Stimulated activated CD4-positive, alpha-beta T cell treated with anti-CD3 and anti-CD28 coated beads, Interleukin-15, amount 100 ng/mL, for 1 hour (primary cell): ENCODE data around the gene HEXIM1.

Source experiments
- DNase-seq, 2 donors: peaks; one replicate each; pipeline ENCODE4 v3.0.0-alpha.2; 2020; ENCODE audit warnings: low read depth in 1 of 2, low spot score in 1 of 2

HEXIM1 gene

GRCh38 chr17:45129940-45130680 lies 18.2 kb upstream of the HEXIM1 start:
- DNase-seq: no peak

DNA sequence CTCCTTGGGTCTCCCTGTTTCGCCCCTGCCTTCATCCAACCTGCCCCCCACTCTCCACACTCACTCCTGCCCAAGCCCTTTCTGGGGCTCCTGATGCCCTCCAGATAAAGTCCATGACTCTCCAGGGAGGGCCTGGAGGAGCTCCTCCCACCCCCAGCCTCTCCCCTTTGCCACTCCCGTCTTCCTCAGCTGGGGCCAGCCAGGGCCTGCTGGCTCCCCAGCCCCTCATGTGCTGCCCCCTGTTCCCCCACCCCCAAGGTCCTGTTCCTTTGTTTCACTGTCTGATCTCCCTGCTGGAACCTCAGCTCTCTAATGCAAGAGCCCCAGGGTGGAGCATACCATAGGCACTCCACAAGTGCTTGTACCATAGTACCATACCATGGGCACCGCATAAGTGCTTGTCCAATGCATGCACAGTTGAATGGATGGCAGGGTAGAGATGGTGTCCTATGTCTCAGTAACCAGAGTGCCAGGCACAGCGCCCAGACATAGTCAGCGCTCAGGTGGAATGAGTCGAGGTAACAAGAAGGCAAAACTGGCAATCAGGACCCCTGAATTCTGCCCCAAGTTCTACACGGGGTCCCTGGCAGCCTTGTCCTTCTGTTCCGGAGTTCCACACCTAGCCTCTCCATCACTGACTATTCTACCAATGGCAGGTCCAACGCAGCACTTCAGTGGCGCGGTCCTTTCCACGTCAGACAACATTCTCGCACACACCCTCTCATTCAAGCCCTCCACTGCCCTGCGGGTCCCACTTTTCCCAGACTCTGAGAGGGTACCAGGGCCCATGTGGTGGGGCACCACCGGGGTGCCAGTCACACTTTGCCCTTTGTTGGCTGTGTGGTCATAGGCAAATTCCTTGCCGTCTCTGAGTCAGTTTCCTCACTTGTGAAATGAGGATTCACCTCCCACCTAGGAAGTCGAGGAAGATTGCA lies 17.3 kb upstream of the HEXIM1 start:
- DNase-seq: no peak

DNA sequence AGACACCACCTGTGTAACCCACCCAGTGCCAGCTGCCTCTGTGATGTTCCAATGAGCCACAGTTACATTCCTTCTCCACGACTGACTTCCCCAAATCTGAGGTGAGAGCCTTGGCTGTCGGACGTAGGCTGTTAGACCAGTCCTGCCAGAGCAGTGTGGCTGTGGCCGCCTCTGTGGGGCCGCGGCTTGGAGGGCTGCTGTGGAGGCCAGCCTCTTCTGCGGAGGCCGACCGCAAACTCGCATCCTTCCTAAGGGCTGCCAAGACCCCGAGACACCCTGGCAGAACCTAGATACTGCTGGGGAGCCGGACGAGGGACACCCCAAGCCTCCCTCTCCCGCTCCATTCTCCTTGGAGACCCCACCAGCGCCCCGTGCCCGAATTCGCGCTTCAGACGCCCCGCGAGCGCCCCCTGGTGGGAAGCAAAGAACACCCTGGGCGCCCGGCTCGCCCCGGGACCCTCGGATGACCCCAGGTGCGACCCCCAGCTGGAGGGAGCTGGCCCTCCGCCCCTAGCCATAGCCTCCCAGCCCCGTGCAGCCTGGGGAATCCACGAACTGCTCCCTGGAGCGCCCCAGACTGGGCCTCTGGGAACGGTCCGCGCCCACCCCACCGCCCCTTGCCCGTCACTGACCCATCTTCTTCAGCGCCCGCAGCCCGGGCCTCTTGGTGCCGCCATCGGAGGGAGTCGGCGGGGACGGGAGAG lies 16.5 kb upstream of the HEXIM1 start:
- peak; percentile 22 to 47 for DNase-seq

GRCh38 chr17:45132320-45132571 lies 16.0 kb upstream of the HEXIM1 start, which contains the start of gene PLCD3:
Gene PLCD3, minus strand, starts transcription at chr17:45132515. Its CDS starts 105 bp downstream, at chr17:45132410.
- no peak for DNase-seq

GRCh38 chr17:45132572-45133463 lies 15.5 kb upstream of the HEXIM1 start:
- DNase-seq: peak; percentile 48 to 62

DNA sequence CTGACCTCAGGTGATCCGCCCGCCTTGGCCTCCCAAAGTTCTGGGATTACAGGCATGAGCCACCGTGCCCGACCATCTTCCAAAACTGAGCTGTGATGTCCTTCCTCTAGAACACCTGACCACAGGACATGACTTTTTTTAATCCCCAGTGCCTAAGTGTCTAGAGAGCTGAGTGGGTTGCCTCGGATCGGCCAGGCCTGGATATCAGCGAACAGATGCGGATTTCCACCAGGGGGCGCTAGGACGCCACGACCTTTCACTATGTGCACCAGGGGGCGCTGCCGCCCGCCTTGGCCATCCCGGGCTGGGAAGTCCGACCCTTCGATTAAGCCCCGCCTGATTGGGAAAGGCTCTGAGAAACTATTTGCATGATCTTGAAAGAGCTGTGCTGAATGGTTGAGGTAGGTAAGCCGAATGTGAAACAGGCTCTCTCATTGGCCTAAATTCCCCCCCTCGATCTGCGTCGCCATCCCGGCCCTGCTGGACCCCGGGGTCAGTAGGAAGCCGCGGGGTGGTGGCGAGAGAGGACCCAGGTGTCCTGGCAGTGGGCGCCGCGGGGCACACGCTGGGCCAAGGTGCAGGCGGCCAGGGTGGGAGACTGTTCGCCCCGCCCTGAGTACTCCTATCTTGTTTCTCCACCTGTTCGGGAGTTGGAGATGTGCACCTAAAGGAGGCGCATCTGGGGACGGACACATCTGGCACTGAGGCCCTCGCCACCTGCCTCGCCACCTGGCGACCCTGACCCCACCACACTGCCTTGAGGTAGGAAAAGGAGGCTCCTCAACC lies 12.9 kb upstream of the HEXIM1 start, which contains the start of gene ACBD4:
Gene ACBD4, plus strand, starts transcription at position 496 of the 786 bp plus-strand sequence. CDS start 458 bp downstream, outside the sequence.
- peak; percentile 94 to 96 for DNase-seq

GRCh38 chr17:45135978-45136791 lies 12.1 kb upstream of the HEXIM1 start:
- no peak for DNase-seq

DNA sequence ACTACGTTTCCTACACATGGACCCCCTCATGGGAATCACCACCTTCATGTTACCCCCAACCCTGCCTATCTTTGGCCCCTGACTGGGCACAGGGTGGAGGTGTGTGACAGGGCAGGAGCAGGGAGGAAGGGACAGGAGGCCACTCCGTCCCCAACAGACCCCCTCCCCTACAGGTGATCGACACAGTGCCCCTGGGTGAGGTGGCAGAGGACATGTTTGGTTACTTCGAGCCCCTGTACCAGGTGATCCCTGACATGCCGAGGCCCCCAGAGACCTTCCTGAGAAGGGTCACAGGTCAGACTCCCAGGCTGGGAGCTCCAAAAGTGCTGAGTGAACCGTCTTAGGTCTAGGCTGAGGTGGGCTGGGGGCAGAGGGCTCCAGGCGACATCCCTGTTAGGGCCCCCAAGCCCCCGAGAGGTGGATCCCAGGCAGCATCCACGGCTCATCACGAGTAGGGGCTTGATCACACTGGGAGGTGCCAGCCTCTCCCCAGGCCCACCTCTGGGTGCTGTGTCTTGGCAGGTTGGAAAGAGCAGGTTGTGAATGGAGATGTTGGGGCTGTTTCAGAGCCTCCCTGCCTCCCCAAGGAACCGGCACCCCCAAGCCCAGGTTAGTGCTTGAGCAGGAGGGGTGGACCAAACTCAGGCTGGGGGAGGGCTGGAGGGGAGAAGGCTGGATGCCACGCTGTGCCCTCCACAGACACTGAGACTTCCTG lies 11.3 kb upstream of the HEXIM1 start:
- DNase-seq: no peak

- DNase-seq: no peak
These were observed 10.5 kb upstream of the HEXIM1 start for GRCh38 chr17:45137561-45138305.

GRCh38 chr17:45138911-45139532 lies 9.3 kb upstream of the HEXIM1 start:
- DNase-seq: no peak

GRCh38 chr17:45139533-45139920 lies 8.7 kb upstream of the HEXIM1 start:
- no peak for DNase-seq

GRCh38 chr17:45143094-45143670 lies 5.1 kb upstream of the HEXIM1 start:
- DNase-seq: no peak

GRCh38 chr17:45143767-45144198 lies 4.5 kb upstream of the HEXIM1 start:
- DNase-seq: no peak

- no peak for DNase-seq
These were observed 3.9 kb upstream of the HEXIM1 start for GRCh38 chr17:45144199-45145034.

DNA sequence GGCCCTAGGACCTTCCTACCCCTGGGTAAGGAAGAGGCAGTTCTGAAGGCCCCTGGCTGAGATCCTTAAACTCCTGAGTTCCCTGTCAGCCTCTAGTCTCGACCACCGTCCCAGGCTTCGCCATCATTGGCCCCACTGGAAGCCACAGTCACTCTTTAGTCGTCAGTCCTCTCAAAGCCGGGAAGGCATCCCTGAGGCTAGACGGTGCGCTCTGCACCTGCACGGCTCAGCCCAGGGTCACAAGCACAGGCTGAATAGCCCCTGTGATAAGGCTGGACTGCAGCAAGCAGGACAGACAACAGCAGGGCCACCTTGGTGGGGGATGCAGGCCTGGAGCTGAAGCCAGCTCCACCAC lies 3.3 kb upstream of the HEXIM1 start:
- no peak for DNase-seq

DNA sequence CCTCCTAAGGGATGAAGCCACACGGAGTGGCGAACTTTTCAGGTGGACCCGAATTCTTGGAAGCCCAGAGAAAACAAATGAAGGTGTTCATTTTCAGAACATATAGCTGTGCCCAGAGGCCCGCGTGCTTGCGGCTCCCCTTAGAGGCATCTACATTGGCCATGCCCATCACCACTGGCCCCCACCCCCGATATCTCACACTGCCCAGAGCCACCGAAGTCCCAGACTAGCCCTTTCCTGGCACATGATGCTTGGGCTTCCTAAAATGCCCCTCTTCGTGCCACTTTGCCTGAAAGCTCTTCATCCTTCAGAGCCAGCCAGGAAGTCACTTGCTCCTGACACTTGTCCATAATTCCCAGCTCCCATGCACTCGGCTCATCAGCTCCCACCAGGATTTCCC lies 2.1 kb upstream of the HEXIM1 start:
- no peak for DNase-seq
